Measurements from ENCODE around the gene SUPT6H. TPM values are rescaled to one million over a fixed set of nuclear protein-coding genes. Genes with fewer than 3 reads are reported as not detected.

SUPT6H gene
- total and polyA plus RNA-seq, 9 of the 15 experiments (the other 6 are each of a cell fraction or from before 2014, with no cell fraction given): 1.7 to 77.7 (median 49.2) TPM

DNA sequence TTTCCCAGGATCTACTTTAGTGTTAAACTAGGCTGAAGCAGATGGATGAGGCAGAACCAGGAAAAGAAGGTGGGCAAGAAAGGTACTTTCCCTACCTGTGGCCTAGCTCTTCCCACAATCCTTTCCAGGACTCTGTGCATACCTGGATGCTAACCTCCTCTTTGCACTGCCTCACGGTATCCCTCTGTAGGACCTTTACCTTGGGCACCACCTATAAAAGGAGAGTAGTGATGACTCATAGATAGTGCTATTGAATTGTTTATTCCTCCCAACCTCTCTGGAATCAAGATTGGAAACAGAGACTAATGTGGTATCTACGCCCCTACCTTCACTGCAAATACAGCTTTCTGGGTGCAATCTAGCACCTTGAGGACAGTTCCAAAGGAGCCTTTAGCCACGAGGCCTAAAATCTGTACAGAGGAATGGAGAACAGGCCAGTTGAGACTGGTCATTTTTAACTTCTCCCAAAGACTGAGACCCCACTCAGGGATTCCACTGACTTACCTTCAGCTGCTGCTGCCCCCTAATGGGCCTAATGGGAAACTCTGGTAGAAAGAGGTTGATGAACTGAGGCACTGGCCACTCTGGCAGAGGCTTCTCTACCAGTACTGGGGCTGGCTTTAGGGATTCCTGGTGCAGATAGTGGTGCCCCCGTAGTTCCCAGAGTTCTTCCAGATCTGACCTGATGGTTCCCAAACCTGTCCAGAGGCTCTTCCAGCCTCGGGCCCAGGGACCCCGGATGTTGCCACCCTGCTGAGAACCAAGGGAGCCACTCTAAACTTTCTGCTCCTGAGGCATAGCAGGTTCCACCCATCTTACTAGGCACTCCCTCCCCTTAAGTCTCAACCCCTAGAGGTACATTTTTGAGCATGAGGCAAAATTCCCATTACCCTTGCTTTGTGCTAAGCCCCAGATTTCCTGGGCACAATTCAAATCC, 48.8 kb upstream of the SUPT6H start:
- intact Hi-C loops (cut with micrococcal nuclease): loop anchor here (2.0 kb wide), 1 partner anchor 118 kb away; no protein-coding TSS in a partner anchor
- WGBS (ENCODE audit: insufficient coverage, low coverage, missing lambda C conversion rate): 85% methylated on average over 6 of the region's 6 CpGs
- Histone ChIP-seq H4K20me1 (replicated peaks; ENCODE audit: control insufficient read depth, insufficient read depth, low read length) (0 out of 2 replicates have a peak, but pooled peaks cover 8% of the 10 kb centered on the region), H3K9me3 (replicated peaks; ENCODE audit: control insufficient read depth, insufficient read depth, low read depth, low read length) (no peaks in the 10 kb centered on the region), H2AFZ (ENCODE audit: low read depth, low read length) (no peak overlapping the region), H3K27ac (ENCODE audit: extremely low read depth, low read depth, low read length) (no peak overlapping the region), H3K79me2 (ENCODE audit: control insufficient read depth, insufficient read depth, low read length) (no peaks in the 10 kb centered on the region), H3K4me1 (replicated peaks in 1 of 2; ENCODE audit: control insufficient read depth in 2 of 2, insufficient read depth in 2 of 2, low read length in 2 of 2) (no peaks in the 10 kb centered on the region), H3K4me2 (ENCODE audit: insufficient read depth, low read length) (no peak overlapping the region), H3K27me3 (ENCODE audit: control insufficient read depth in 2 of 2, insufficient read depth in 2 of 2, low read length in 2 of 2) (no peaks in the 10 kb centered on the region), H3K36me3 (ENCODE audit: control insufficient read depth, insufficient read depth, low read length) (peaks cover 95% of the 10 kb centered on the region), H3K9me1 (ENCODE audit: control insufficient read depth, insufficient read depth, low read length) (no peaks in the 10 kb centered on the region), H3K4me3 (no peak overlapping the region), H3K9ac (ENCODE audit: insufficient read depth in 1 of 2, low read depth in 2 of 2, low read length in 2 of 2) (no peak overlapping the region; a peak in 1 of 4 replicates)
- CTCF ChIA-PET (ENCODE audit: low intra/inter-chr PET ratio): interaction anchor here (1.9 kb wide), 1 partner anchor 118 kb away, joined by 16 read pairs; no protein-coding TSS in a partner anchor
- BruUV-seq (replicated peaks): no TSS peak
- POLR2A ChIA-PET: interaction anchor here (0.5 to 4.4 kb wide), 11 partner anchors 11 to 123 kb away, joined by 3 to 25 read pairs (median 4); partner anchors contain the start of genes ALDOC, BLTP2, SDF2 and SUPT6H
- ATAC-seq (peak; percentile 88), FAIRE-seq (peak; percentile 55), DNase-seq (ENCODE audit: extremely low read depth in 1 of 4, low spot score in 3 of 4) (peak; percentile 58 to 68 (median 66))
- in situ Hi-C loops (cut with MboI): no loop called here
- TF ChIP-seq ZBTB34 (CRISPR knock-in tag; IDR thresholded peaks at IDR 0.05): no peak
- TF ChIP-seq HMBOX1 (IDR thresholded peaks at IDR 0.05): no peak
- TF ChIP-seq ZBTB26 (CRISPR knock-in tag; IDR thresholded peaks at IDR 0.05): 0 out of 2 replicates have a peak, but pooled peaks have one; percentile 36
- TF ChIP-seq ZNF586 (CRISPR knock-in tag; conservative IDR thresholded peaks at IDR 0.05): no peak
- TF ChIP-seq, protein P1, sequence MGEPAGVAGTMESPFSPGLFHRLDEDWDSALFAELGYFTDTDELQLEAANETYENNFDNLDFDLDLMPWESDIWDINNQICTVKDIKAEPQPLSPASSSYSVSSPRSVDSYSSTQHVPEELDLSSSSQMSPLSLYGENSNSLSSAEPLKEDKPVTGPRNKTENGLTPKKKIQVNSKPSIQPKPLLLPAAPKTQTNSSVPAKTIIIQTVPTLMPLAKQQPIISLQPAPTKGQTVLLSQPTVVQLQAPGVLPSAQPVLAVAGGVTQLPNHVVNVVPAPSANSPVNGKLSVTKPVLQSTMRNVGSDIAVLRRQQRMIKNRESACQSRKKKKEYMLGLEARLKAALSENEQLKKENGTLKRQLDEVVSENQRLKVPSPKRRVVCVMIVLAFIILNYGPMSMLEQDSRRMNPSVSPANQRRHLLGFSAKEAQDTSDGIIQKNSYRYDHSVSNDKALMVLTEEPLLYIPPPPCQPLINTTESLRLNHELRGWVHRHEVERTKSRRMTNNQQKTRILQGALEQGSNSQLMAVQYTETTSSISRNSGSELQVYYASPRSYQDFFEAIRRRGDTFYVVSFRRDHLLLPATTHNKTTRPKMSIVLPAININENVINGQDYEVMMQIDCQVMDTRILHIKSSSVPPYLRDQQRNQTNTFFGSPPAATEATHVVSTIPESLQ (CRISPR knock-in tag; IDR thresholded peaks at IDR 0.05): no peak
- TF ChIP-seq ADNP (tag; IDR thresholded peaks at IDR 0.05): no peak
- no peak for TF ChIP-seq RBFOX2 (IDR thresholded peaks at IDR 0.05; ENCODE audit: low read depth, low read length)
- TF ChIP-seq MEIS2 (IDR thresholded peaks at IDR 0.05; ENCODE audit: partially characterized antibody): no peak
- TF ChIP-seq, protein P2, sequence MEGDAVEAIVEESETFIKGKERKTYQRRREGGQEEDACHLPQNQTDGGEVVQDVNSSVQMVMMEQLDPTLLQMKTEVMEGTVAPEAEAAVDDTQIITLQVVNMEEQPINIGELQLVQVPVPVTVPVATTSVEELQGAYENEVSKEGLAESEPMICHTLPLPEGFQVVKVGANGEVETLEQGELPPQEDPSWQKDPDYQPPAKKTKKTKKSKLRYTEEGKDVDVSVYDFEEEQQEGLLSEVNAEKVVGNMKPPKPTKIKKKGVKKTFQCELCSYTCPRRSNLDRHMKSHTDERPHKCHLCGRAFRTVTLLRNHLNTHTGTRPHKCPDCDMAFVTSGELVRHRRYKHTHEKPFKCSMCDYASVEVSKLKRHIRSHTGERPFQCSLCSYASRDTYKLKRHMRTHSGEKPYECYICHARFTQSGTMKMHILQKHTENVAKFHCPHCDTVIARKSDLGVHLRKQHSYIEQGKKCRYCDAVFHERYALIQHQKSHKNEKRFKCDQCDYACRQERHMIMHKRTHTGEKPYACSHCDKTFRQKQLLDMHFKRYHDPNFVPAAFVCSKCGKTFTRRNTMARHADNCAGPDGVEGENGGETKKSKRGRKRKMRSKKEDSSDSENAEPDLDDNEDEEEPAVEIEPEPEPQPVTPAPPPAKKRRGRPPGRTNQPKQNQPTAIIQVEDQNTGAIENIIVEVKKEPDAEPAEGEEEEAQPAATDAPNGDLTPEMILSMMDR (IDR thresholded peaks at IDR 0.05 in 2 of 3, conservative IDR thresholded peaks at IDR 0.05 in 1 of 3; ENCODE audit: insufficient read depth in 2 of 3, low read depth in 1 of 3, low read length in 3 of 3): peak; percentile 76 to 87 (median 84)

Measured in K562 (cell line).